ENCODE data around the gene ARHGAP36. TPM values are rescaled to one million over a fixed set of nuclear protein-coding genes. Genes with fewer than 3 reads are reported as not detected.

The ARHGAP36 gene
- total RNA-seq, 1 donor from 2014 or later: not detected

GRCh38 chrX:131083510-131084142 is 25.5 kb downstream of the ARHGAP36 start:
- peaks cover 3% of the 10 kb centered on the region for H3K36me3 Mint-ChIP-seq (ENCODE audit: low read depth)
- H3K27me3 Mint-ChIP-seq (ENCODE audit: low read depth): peaks cover 42% of the 10 kb centered on the region
- DNase-seq (ENCODE audit: low spot score): no peak
- H3K9me3 Mint-ChIP-seq: no peaks in the 10 kb centered on the region
- peaks cover 4% of the 10 kb centered on the region for H3K4me1 Mint-ChIP-seq (ENCODE audit: low read depth)
- intact Hi-C loops (cut with micrococcal nuclease): no loop called here
- no peak overlapping the region for H3K4me3 Mint-ChIP-seq (ENCODE audit: low read depth)
- H3K27ac Mint-ChIP-seq: no peak overlapping the region

GRCh38 chrX:131084145-131084544 is 26.0 kb downstream of the ARHGAP36 start:
- Mint-ChIP-seq H3K27ac (no peak overlapping the region), H3K9me3 (no peaks in the 10 kb centered on the region), H3K4me3 (ENCODE audit: low read depth) (no peak overlapping the region), H3K36me3 (ENCODE audit: low read depth) (peaks cover 3% of the 10 kb centered on the region), H3K4me1 (ENCODE audit: low read depth) (peaks cover 4% of the 10 kb centered on the region), H3K27me3 (ENCODE audit: low read depth) (peaks cover 37% of the 10 kb centered on the region)
- no peak for DNase-seq (ENCODE audit: low spot score)
- intact Hi-C loops (cut with micrococcal nuclease): no loop called here

DNA sequence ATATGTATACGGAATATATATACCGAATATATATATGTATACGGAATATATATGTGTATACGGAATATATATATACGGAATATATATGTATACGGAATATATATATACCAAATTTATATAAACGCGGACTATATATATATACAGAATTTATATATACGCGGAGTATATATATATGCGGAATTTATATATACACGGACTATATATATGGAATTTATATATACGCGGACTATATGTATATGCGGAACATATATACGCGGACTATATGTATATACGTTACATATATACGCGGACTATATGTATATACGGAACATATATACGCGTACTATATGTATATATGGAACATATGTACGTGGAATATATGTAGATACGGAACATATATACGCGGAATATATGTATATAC is 78.6 kb downstream of the ARHGAP36 start:
- Mint-ChIP-seq H3K27me3 (ENCODE audit: low read depth) (no peaks in the 10 kb centered on the region), H3K36me3 (ENCODE audit: low read depth) (no peaks in the 10 kb centered on the region), H3K4me3 (ENCODE audit: low read depth) (no peak overlapping the region), H3K4me1 (ENCODE audit: low read depth) (no peaks in the 10 kb centered on the region), H3K9me3 (no peaks in the 10 kb centered on the region), H3K27ac (no peak overlapping the region)
- intact Hi-C loops (cut with micrococcal nuclease): no loop called here
- DNase-seq (ENCODE audit: low spot score): no peak

DNA sequence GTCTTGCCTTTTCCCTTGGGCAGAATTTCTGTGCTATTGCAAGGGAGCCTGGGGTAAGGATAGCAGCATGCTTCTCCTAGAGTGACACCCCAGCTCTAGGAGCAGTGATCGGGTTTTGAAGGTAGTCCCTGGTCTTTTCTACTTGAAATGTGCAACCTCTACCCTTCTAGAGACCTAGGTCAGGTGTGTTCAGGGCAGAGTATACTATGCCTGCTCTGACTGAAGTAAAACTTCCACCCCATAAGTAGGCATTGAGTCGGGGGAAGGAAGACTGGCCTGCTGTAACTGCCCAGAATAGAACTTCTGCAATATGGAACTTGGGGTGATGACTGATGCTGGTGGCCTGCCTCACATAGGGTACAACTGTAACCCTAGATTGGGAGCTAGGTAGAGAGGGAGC is 80.9 kb downstream of the ARHGAP36 start:
- Mint-ChIP-seq H3K27me3 (ENCODE audit: low read depth) (no peaks in the 10 kb centered on the region), H3K27ac (no peak overlapping the region), H3K4me1 (ENCODE audit: low read depth) (no peaks in the 10 kb centered on the region), H3K4me3 (ENCODE audit: low read depth) (no peak overlapping the region), H3K9me3 (no peaks in the 10 kb centered on the region), H3K36me3 (ENCODE audit: low read depth) (no peaks in the 10 kb centered on the region)
- no peak for DNase-seq (ENCODE audit: low spot score)
- intact Hi-C loops (cut with micrococcal nuclease): no loop called here

Other genes with a start within 250 kb of the ARHGAP36 start
- gene ENOX2, start 155.1 kb upstream of the ARHGAP36 start, total RNA-seq: 17.7 and 17.8 TPM in 2 replicates
- 0.07 and 0.14 TPM in 2 replicates for gene IGSF1, start 231.0 kb downstream of the ARHGAP36 start, total RNA-seq

Data from activated T-helper 2 cell treated with anti-CD3 and anti-CD28 coated beads, Interferon-gamma antibody, Interleukin-2, Interleukin-4, amounts not matched to agents 10 μg/mL and 5 μg/mL and 100 μg/mL, durations not matched to agents 14 hours and 24 hours and 36 hours (primary cell).